ENCODE data around the gene NOS1AP. TPM values are rescaled to one million over a fixed set of nuclear protein-coding genes. Genes with fewer than 3 reads are reported as not detected.
A peak's percentile ranks its signal among the peaks of the same experiment; 100 is the strongest.

The NOS1AP gene
- polyA plus RNA-seq, 4 donors = 0.89 to 2.1 (median 1.7) TPM

- Histone ChIP-seq H3K27ac (ENCODE audit: low read depth in 1 of 3, low read length in 2 of 3) (no peak overlapping the region), H3K36me3 (ENCODE audit: control insufficient read depth in 3 of 3, insufficient read depth in 2 of 3, low read depth in 1 of 3, low read length in 3 of 3) (peaks cover 0 to 26% (median 2%) of the 10 kb centered on the region in 3 donors), H3K9me3 (ENCODE audit: control insufficient read depth in 2 of 2, insufficient read depth in 1 of 2, low read depth in 1 of 2, low read length in 1 of 2) (no peaks in the 10 kb centered on the region), H3K4me1 (ENCODE audit: control insufficient read depth in 3 of 3, insufficient read depth in 2 of 3, low read depth in 1 of 3, low read length in 2 of 3) (peaks cover 0 to 15% (median 0%) of the 10 kb centered on the region in 3 donors), H3K4me3 (ENCODE audit: low read depth in 1 of 3, low read length in 3 of 3) (no peak overlapping the region), H3K27me3 (ENCODE audit: control insufficient read depth in 3 of 3, insufficient read depth in 3 of 3, low read length in 3 of 3) (no peaks in the 10 kb centered on the region)
- WGBS, 3 donors = 47 to 50% (median 49%) methylated on average over 5 of the region's 5 CpGs
- FAIRE-seq (no peak), DNase-seq (peak; percentile 64 to 70)
Observed at GRCh38 chr1:162357681-162358266, 288.3 kb downstream of the NOS1AP start.

- no peak for FAIRE-seq
- peaks cover 0 to 29% (median 2%) of the 10 kb centered on the region in 3 donors for H3K36me3 ChIP-seq (ENCODE audit: control insufficient read depth in 3 of 3, insufficient read depth in 2 of 3, low read depth in 1 of 3, low read length in 3 of 3)
- no peak for DNase-seq
- H3K27me3 ChIP-seq (ENCODE audit: control insufficient read depth in 3 of 3, insufficient read depth in 3 of 3, low read length in 3 of 3) = no peaks in the 10 kb centered on the region
- peaks cover 0 to 9% (median 0%) of the 10 kb centered on the region in 3 donors for H3K4me1 ChIP-seq (ENCODE audit: control insufficient read depth in 3 of 3, insufficient read depth in 2 of 3, low read depth in 1 of 3, low read length in 2 of 3)
- H3K4me3 ChIP-seq (ENCODE audit: low read depth in 1 of 3, low read length in 3 of 3) = no peak overlapping the region
- H3K27ac ChIP-seq (ENCODE audit: low read depth in 1 of 3, low read length in 2 of 3) = no peak overlapping the region
- H3K9me3 ChIP-seq (ENCODE audit: control insufficient read depth in 2 of 2, insufficient read depth in 1 of 2, low read depth in 1 of 2, low read length in 1 of 2) = no peaks in the 10 kb centered on the region
- WGBS, 3 donors = 70 to 91% (median 90%) methylated on average over 1 of the region's 1 CpG
Observed at GRCh38 chr1:162358928-162359327, 289.4 kb downstream of the NOS1AP start.

- Histone ChIP-seq H3K9me3 (ENCODE audit: control insufficient read depth in 2 of 2, insufficient read depth in 1 of 2, low read depth in 1 of 2, low read length in 1 of 2) (no peaks in the 10 kb centered on the region), H3K27me3 (ENCODE audit: control insufficient read depth in 3 of 3, insufficient read depth in 3 of 3, low read length in 3 of 3) (no peaks in the 10 kb centered on the region), H3K36me3 (ENCODE audit: control insufficient read depth in 3 of 3, insufficient read depth in 2 of 3, low read depth in 1 of 3, low read length in 3 of 3) (peaks cover 0 to 29% (median 2%) of the 10 kb centered on the region in 3 donors), H3K27ac (ENCODE audit: low read depth in 1 of 3, low read length in 2 of 3) (no peak overlapping the region), H3K4me1 (ENCODE audit: control insufficient read depth in 3 of 3, insufficient read depth in 2 of 3, low read depth in 1 of 3, low read length in 2 of 3) (peaks cover 0 to 6% (median 0%) of the 10 kb centered on the region in 3 donors), H3K4me3 (ENCODE audit: low read depth in 1 of 3, low read length in 3 of 3) (no peak overlapping the region)
- FAIRE-seq (no peak), DNase-seq (no peak)
- 80 to 92% (median 88%) methylated on average over 10 of the region's 10 CpGs for WGBS, 3 donors
Observed at GRCh38 chr1:162359523-162360236, 290.2 kb downstream of the NOS1AP start.

GRCh38 chr1:162360237-162360873, 290.9 kb downstream of the NOS1AP start:
- H3K4me1 ChIP-seq (ENCODE audit: control insufficient read depth in 3 of 3, insufficient read depth in 2 of 3, low read depth in 1 of 3, low read length in 2 of 3) = peaks cover 0 to 10% (median 0%) of the 10 kb centered on the region in 3 donors
- H3K9me3 ChIP-seq (ENCODE audit: control insufficient read depth in 2 of 2, insufficient read depth in 1 of 2, low read depth in 1 of 2, low read length in 1 of 2) = no peaks in the 10 kb centered on the region
- no peak overlapping the region for H3K27ac ChIP-seq (ENCODE audit: low read depth in 1 of 3, low read length in 2 of 3)
- 83 to 90% (median 90%) methylated on average over 10 of the region's 10 CpGs for WGBS, 3 donors
- FAIRE-seq (no peak), DNase-seq (no peak)
- H3K4me3 ChIP-seq (ENCODE audit: low read depth in 1 of 3, low read length in 3 of 3) = no peak overlapping the region
- H3K36me3 ChIP-seq (ENCODE audit: control insufficient read depth in 3 of 3, insufficient read depth in 2 of 3, low read depth in 1 of 3, low read length in 3 of 3) = peaks cover 0 to 28% (median 2%) of the 10 kb centered on the region in 3 donors
- H3K27me3 ChIP-seq (ENCODE audit: control insufficient read depth in 3 of 3, insufficient read depth in 3 of 3, low read length in 3 of 3) = no peaks in the 10 kb centered on the region

- peaks cover 0 to 11% (median 0%) of the 10 kb centered on the region in 3 donors for H3K4me1 ChIP-seq (ENCODE audit: control insufficient read depth in 3 of 3, insufficient read depth in 2 of 3, low read depth in 1 of 3, low read length in 2 of 3)
- no peak overlapping the region for H3K4me3 ChIP-seq (ENCODE audit: low read depth in 1 of 3, low read length in 3 of 3)
- DNase-seq = no peak
- peaks cover 0 to 26% (median 2%) of the 10 kb centered on the region in 3 donors for H3K36me3 ChIP-seq (ENCODE audit: control insufficient read depth in 3 of 3, insufficient read depth in 2 of 3, low read depth in 1 of 3, low read length in 3 of 3)
- FAIRE-seq = no peak
- 91 to 95% (median 93%) methylated on average over 4 of the region's 4 CpGs for WGBS, 3 donors
- H3K27ac ChIP-seq (ENCODE audit: low read depth in 1 of 3, low read length in 2 of 3) = no peak overlapping the region
- no peaks in the 10 kb centered on the region for H3K27me3 ChIP-seq (ENCODE audit: control insufficient read depth in 3 of 3, insufficient read depth in 3 of 3, low read length in 3 of 3)
- H3K9me3 ChIP-seq (ENCODE audit: control insufficient read depth in 2 of 2, insufficient read depth in 1 of 2, low read depth in 1 of 2, low read length in 1 of 2) = no peaks in the 10 kb centered on the region
Observed at GRCh38 chr1:162360874-162361260, 291.4 kb downstream of the NOS1AP start.

- DNase-seq (no peak), FAIRE-seq (no peak)
- Histone ChIP-seq H3K36me3 (ENCODE audit: control insufficient read depth in 3 of 3, insufficient read depth in 2 of 3, low read depth in 1 of 3, low read length in 3 of 3) (peaks cover 0 to 24% (median 2%) of the 10 kb centered on the region in 3 donors), H3K27ac (ENCODE audit: low read depth in 1 of 3, low read length in 2 of 3) (no peak overlapping the region), H3K27me3 (ENCODE audit: control insufficient read depth in 3 of 3, insufficient read depth in 3 of 3, low read length in 3 of 3) (no peaks in the 10 kb centered on the region), H3K4me1 (ENCODE audit: control insufficient read depth in 3 of 3, insufficient read depth in 2 of 3, low read depth in 1 of 3, low read length in 2 of 3) (peaks cover 0 to 11% (median 0%) of the 10 kb centered on the region in 3 donors), H3K4me3 (ENCODE audit: low read depth in 1 of 3, low read length in 3 of 3) (no peak overlapping the region), H3K9me3 (ENCODE audit: control insufficient read depth in 2 of 2, insufficient read depth in 1 of 2, low read depth in 1 of 2, low read length in 1 of 2) (no peaks in the 10 kb centered on the region)
- 87 to 91% (median 88%) methylated on average over 5 of the region's 5 CpGs for WGBS, 3 donors
Observed at GRCh38 chr1:162361349-162361748, 291.9 kb downstream of the NOS1AP start.

GRCh38 chr1:162363823-162364222, 294.3 kb downstream of the NOS1AP start:
- no peaks in the 10 kb centered on the region for H3K27me3 ChIP-seq (ENCODE audit: control insufficient read depth in 3 of 3, insufficient read depth in 3 of 3, low read length in 3 of 3)
- H3K4me3 ChIP-seq (ENCODE audit: low read depth in 1 of 3, low read length in 3 of 3) = no peak overlapping the region
- H3K9me3 ChIP-seq (ENCODE audit: control insufficient read depth in 2 of 2, insufficient read depth in 1 of 2, low read depth in 1 of 2, low read length in 1 of 2) = no peaks in the 10 kb centered on the region
- DNase-seq (no peak), FAIRE-seq (no peak)
- no peak overlapping the region for H3K27ac ChIP-seq (ENCODE audit: low read depth in 1 of 3, low read length in 2 of 3)
- peaks cover 0 to 33% (median 6%) of the 10 kb centered on the region in 3 donors for H3K36me3 ChIP-seq (ENCODE audit: control insufficient read depth in 3 of 3, insufficient read depth in 2 of 3, low read depth in 1 of 3, low read length in 3 of 3)
- peaks cover 0 to 11% (median 0%) of the 10 kb centered on the region in 3 donors for H3K4me1 ChIP-seq (ENCODE audit: control insufficient read depth in 3 of 3, insufficient read depth in 2 of 3, low read depth in 1 of 3, low read length in 2 of 3)
- 74 to 81% (median 81%) methylated on average over 3 of the region's 3 CpGs for WGBS, 3 donors

- WGBS, 3 donors = 86 to 94% (median 89%) methylated on average over 1 of the region's 1 CpG
- FAIRE-seq = no peak
Observed at GRCh38 chr1:162364498-162364897, 295.0 kb downstream of the NOS1AP start.

More at GRCh38 chr1:162364498-162364897, 295.0 kb downstream of the NOS1AP start:
- no peak for DNase-seq
- Histone ChIP-seq H3K36me3 (ENCODE audit: control insufficient read depth in 3 of 3, insufficient read depth in 2 of 3, low read depth in 1 of 3, low read length in 3 of 3) (peaks cover 0 to 35% (median 6%) of the 10 kb centered on the region in 3 donors), H3K9me3 (ENCODE audit: control insufficient read depth in 2 of 2, insufficient read depth in 1 of 2, low read depth in 1 of 2, low read length in 1 of 2) (no peaks in the 10 kb centered on the region), H3K27ac (ENCODE audit: low read depth in 1 of 3, low read length in 2 of 3) (no peak overlapping the region), H3K4me1 (ENCODE audit: control insufficient read depth in 3 of 3, insufficient read depth in 2 of 3, low read depth in 1 of 3, low read length in 2 of 3) (peaks cover 0 to 11% (median 0%) of the 10 kb centered on the region in 3 donors), H3K4me3 (ENCODE audit: low read depth in 1 of 3, low read length in 3 of 3) (no peak overlapping the region), H3K27me3 (ENCODE audit: control insufficient read depth in 3 of 3, insufficient read depth in 3 of 3, low read length in 3 of 3) (no peaks in the 10 kb centered on the region)
